HepG2 (cell line): ENCODE data around the gene TRMT1. TPM values are rescaled to one million over a fixed set of nuclear protein-coding genes. Genes with fewer than 3 reads are reported as not detected.

ENCODE experiments used
- CHCHD3 ChIP-seq: sonication (generic); formaldehyde crosslinking; IDR thresholded peaks from 2 replicates; pipeline ENCODE4 v1.8.0; 2022; ENCODE audit warnings: mild to moderate bottlenecking, missing genetic modification reagents, moderate library complexity
- CHD4 ChIP-seq: fragments of 200-600 bp; sonication (generic); IDR thresholded peaks from 2 replicates; pipeline ENCODE4 v1.7.0; 2017; ENCODE audit warnings: mild to moderate bottlenecking, low read length, borderline replicate concordance
- FOXC1 ChIP-seq: sonication (generic); formaldehyde crosslinking; IDR thresholded peaks from 2 replicates; pipeline ENCODE4 v1.8.0; 2022; ENCODE audit warnings: mild to moderate bottlenecking, missing genetic modification reagents, borderline replicate concordance
- GZF1 ChIP-seq: sonication (generic); formaldehyde crosslinking; IDR thresholded peaks from 2 replicates; pipeline ENCODE4 v1.5.1; 2020; ENCODE audit warnings: mild to moderate bottlenecking, missing genetic modification reagents
- HMG20A ChIP-seq: IDR thresholded peaks from 2 replicates; pipeline ENCODE4 v1.6.1; 2016; ENCODE audit warnings: borderline replicate concordance
- HOXA5 ChIP-seq: sonication (generic); formaldehyde crosslinking; IDR thresholded peaks from 2 replicates; pipeline ENCODE4 v1.4.0; 2020; ENCODE audit warnings: missing genetic modification reagents
- HOXA9 ChIP-seq: sonication (generic); formaldehyde crosslinking; IDR thresholded peaks from 2 replicates; pipeline ENCODE4 v1.8.1; 2022; ENCODE audit warnings: missing genetic modification reagents, mild to moderate bottlenecking, moderate library complexity, borderline replicate concordance
- HOXD1 ChIP-seq: sonication (generic); formaldehyde crosslinking; IDR thresholded peaks from 2 replicates; pipeline ENCODE4 v1.5.0; 2020; ENCODE audit warnings: missing genetic modification reagents
- KDM3A ChIP-seq: IDR thresholded peaks from 2 replicates; pipeline ENCODE4 v1.6.1; 2018; ENCODE audit warnings: low read depth, missing compliant biosample characterization
- MAFF ChIP-seq: IDR thresholded peaks from 2 replicates; pipeline ENCODE4 v1.6.1; 2011; ENCODE audit warnings: low read depth, low read length, improper control_type of control experiment
- MTF2 ChIP-seq: sonication (generic); formaldehyde crosslinking; IDR thresholded peaks from 2 replicates; pipeline ENCODE4 v1.5.0; 2020; ENCODE audit warnings: missing genetic modification reagents, borderline replicate concordance
- NFATC3 ChIP-seq: sonication (generic); formaldehyde crosslinking; IDR thresholded peaks from 2 replicates; pipeline ENCODE4 v1.5.1; 2020; ENCODE audit warnings: mild to moderate bottlenecking, missing genetic modification reagents
- NONO ChIP-seq, 2 experiments: fragments of 450-650 bp in 1 of 2; sonication (generic) in 1 of 2; formaldehyde crosslinking in 1 of 2; IDR thresholded peaks in 1 of 2; conservative IDR thresholded peaks in 1 of 2; 2 replicates each; pipeline versions ENCODE4 v1.6.1 to v1.8.0; 2017 to 2022; ENCODE audit warnings: mild to moderate bottlenecking in 1 of 2, missing genetic modification reagents in 1 of 2, moderate library complexity in 1 of 2
- NPAS2 ChIP-seq: sonication (generic); formaldehyde crosslinking; IDR thresholded peaks from 2 replicates; pipeline ENCODE4 v1.8.0; 2022; ENCODE audit warnings: mild to moderate bottlenecking, missing genetic modification reagents, borderline replicate concordance
- PLSCR1 ChIP-seq: sonication (generic); formaldehyde crosslinking; IDR thresholded peaks from 2 replicates; pipeline ENCODE4 v1.5.0; 2020; ENCODE audit warnings: missing genetic modification reagents, mild to moderate bottlenecking, borderline replicate concordance
- PPARG ChIP-seq: conservative IDR thresholded peaks from 2 replicates; pipeline ENCODE4 v1.6.1; 2016; ENCODE audit warnings: missing biosample characterization, missing genetic modification reagents
- RBAK ChIP-seq: sonication (generic); formaldehyde crosslinking; IDR thresholded peaks from 2 replicates; pipeline ENCODE4 v1.5.1; 2020; ENCODE audit warnings: mild to moderate bottlenecking, missing genetic modification reagents
- REL ChIP-seq: sonication (generic); formaldehyde crosslinking; conservative IDR thresholded peaks from 2 replicates; pipeline ENCODE4 v1.8.0; 2022; ENCODE audit warnings: mild to moderate bottlenecking, missing genetic modification reagents, moderate library complexity
- SMAD9 ChIP-seq: sonication (generic); formaldehyde crosslinking; IDR thresholded peaks from 2 replicates; pipeline ENCODE4 v1.5.1; 2020; ENCODE audit warnings: mild to moderate bottlenecking, missing genetic modification reagents
- SSRP1 ChIP-seq: IDR thresholded peaks from 2 replicates; pipeline ENCODE4 v1.6.1; 2016; ENCODE audit warnings: control low read depth
- STAG1 ChIP-seq: sonication (generic); formaldehyde crosslinking; IDR thresholded peaks from 2 replicates; pipeline ENCODE4 v1.4.0; 2020; ENCODE audit warnings: missing genetic modification reagents
- ZBTB3 ChIP-seq: sonication (generic); formaldehyde crosslinking; IDR thresholded peaks from 2 replicates; pipeline ENCODE4 v1.4.0; 2020; ENCODE audit warnings: low read depth, mild to moderate bottlenecking, moderate library complexity, missing genetic modification reagents, borderline replicate concordance
- ZMYM2 ChIP-seq: sonication (generic); formaldehyde crosslinking; IDR thresholded peaks from 2 replicates; pipeline ENCODE4 v1.8.0; 2022; ENCODE audit warnings: mild to moderate bottlenecking, missing genetic modification reagents
- ZNF225 ChIP-seq: sonication (generic); formaldehyde crosslinking; IDR thresholded peaks from 2 replicates; pipeline ENCODE4 v1.4.0; 2020; ENCODE audit warnings: mild to moderate bottlenecking, missing genetic modification reagents
- ZNF230 ChIP-seq: sonication (generic); formaldehyde crosslinking; IDR thresholded peaks from 2 replicates; pipeline ENCODE4 v1.4.0; 2020; ENCODE audit warnings: mild to moderate bottlenecking, missing genetic modification reagents
- ZNF362 ChIP-seq: sonication (generic); formaldehyde crosslinking; IDR thresholded peaks from 2 replicates; pipeline ENCODE4 v1.4.0; 2020; ENCODE audit warnings: missing genetic modification reagents, mild to moderate bottlenecking, borderline replicate concordance
- ZNF382 ChIP-seq: sonication (generic); formaldehyde crosslinking; IDR thresholded peaks from 2 replicates; pipeline ENCODE4 v1.5.0; 2020; ENCODE audit warnings: missing genetic modification reagents, mild to moderate bottlenecking, borderline replicate concordance
- ZNF546 ChIP-seq: sonication (generic); formaldehyde crosslinking; conservative IDR thresholded peaks from 2 replicates; pipeline ENCODE4 v1.8.1; 2023; ENCODE audit warnings: mild to moderate bottlenecking, missing genetic modification reagents
- ZNF556 ChIP-seq: sonication (generic); formaldehyde crosslinking; IDR thresholded peaks from 2 replicates; pipeline ENCODE4 v1.4.0; 2020; ENCODE audit warnings: mild to moderate bottlenecking, missing genetic modification reagents, borderline replicate concordance
- ZNF563 ChIP-seq: sonication (generic); formaldehyde crosslinking; IDR thresholded peaks from 2 replicates; pipeline ENCODE4 v1.8.0; 2022; ENCODE audit warnings: mild to moderate bottlenecking, moderate library complexity, missing genetic modification reagents
- ZNF577 ChIP-seq: sonication (generic); formaldehyde crosslinking; IDR thresholded peaks from 2 replicates; pipeline ENCODE4 v1.4.0; 2020; ENCODE audit warnings: mild to moderate bottlenecking, low read depth, missing genetic modification reagents, borderline replicate concordance
- ZSCAN31 ChIP-seq: sonication (generic); formaldehyde crosslinking; IDR thresholded peaks from 2 replicates; pipeline ENCODE4 v1.5.0; 2020; ENCODE audit warnings: low read depth, mild to moderate bottlenecking, missing genetic modification reagents
- polyA plus RNA-seq, 8 experiments: library from polyadenylated mRNA; depleted of rRNA in 3 of 8; stranded (reverse) in 7 of 8; unstranded in 1 of 8; fragments of >200 nt; fragmentation: Illumina TruSeq in 4 of 8; extraction: Trizol in 4 of 8; gene quantifications; 2 replicates each; pipeline versions ENCODE4 v1.2.1 to v1.2.3, GENCODE V29; 2011 to 2016; ENCODE audit warnings: low read depth in 4 of 8, missing spikeins in 1 of 8, mixed read lengths in 1 of 8; ENCODE audit not compliant: insufficient read depth in 1 of 8
- total RNA-seq, 5 experiments: library from RNA; depleted of rRNA; stranded (reverse); fragments of >200 nt; fragmentation: Illumina TruSeq; extraction: Trizol; gene quantifications; 2 replicates each; pipeline ENCODE4 v1.2.3, GENCODE V29; 2016; ENCODE audit warnings: low read depth in 1 of 5

Gene TRMT1
- total and polyA plus RNA-seq, 2 of the 13 experiments (the other 11 are each of a cell fraction or from before 2014, with no cell fraction given) = 35.5 to 44.1 TPM

DNA sequence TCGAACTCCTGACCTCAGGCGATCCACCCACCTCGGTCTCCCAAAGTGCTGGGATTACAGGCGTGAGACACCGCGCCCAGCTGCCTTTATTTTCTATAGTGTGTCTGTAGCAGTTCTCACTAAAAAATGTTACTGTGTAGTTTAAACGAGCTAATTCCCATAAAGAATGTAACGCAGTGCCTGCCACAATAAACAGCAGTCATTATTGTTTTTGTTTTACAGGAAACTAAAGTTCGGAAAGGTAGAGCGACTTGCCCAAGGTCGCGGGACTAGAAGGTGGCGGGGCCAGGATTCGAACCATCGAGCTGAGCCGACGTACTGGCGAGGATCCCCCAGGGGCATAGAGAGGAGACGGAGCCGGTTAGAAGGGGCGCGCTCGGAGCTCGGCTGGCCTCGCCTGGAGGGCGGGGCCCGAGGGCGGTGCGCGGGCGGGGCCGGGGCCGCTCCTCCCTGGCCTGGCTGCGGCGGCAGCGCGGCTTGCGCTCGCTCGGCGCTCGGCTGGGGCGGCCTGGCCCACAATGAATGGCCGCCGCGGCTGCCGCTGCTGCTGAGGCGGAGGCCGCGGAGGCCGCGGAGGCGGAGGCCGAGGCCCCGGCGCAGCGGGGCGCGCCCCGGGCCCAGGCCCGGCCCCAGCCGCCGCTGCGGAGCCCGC lies 1.4 kb upstream of the TRMT1 start, which contains the start of gene NACC1 (continued):
- TF ChIP-seq PLSCR1 (CRISPR knock-in tag) = no peak
- no peak for TF ChIP-seq HMG20A (CRISPR knock-in tag)
- no peak for TF ChIP-seq MTF2 (CRISPR knock-in tag)
- no peak for TF ChIP-seq ZNF577 (CRISPR knock-in tag)
- no peak for TF ChIP-seq GZF1 (CRISPR knock-in tag)
- no peak for TF ChIP-seq REL (CRISPR knock-in tag)
- TF ChIP-seq ZNF225 (CRISPR knock-in tag) = no peak
- no peak for TF ChIP-seq HOXA5 (CRISPR knock-in tag)
- no peak for TF ChIP-seq HOXD1 (CRISPR knock-in tag)
- peak; percentile 83 for TF ChIP-seq ZMYM2 (CRISPR knock-in tag)
- no peak for TF ChIP-seq ZSCAN31
- no peak for TF ChIP-seq KDM3A (CRISPR knock-in tag)
- no peak for TF ChIP-seq STAG1
- no peak for TF ChIP-seq ZBTB3 (CRISPR knock-in tag)
- TF ChIP-seq NFATC3 (CRISPR knock-in tag) = no peak
- no peak for TF ChIP-seq NONO (IDR thresholded peaks at IDR 0.05)
- 0 out of 2 replicates have a peak, but pooled peaks have one; percentile 25 for TF ChIP-seq NONO (CRISPR knock-in tag; conservative IDR thresholded peaks at IDR 0.05)
- no peak for TF ChIP-seq ZNF362 (CRISPR knock-in tag)
- TF ChIP-seq SMAD9 = no peak
- TF ChIP-seq FOXC1 = no peak
- TF ChIP-seq ZNF382 (CRISPR knock-in tag) = no peak
- TF ChIP-seq SSRP1 (CRISPR knock-in tag) = no peak
- no peak for TF ChIP-seq ZNF556 (CRISPR knock-in tag)
- no peak for TF ChIP-seq ZNF230
- no peak; the same call in 1 of the 2 replicates for TF ChIP-seq CHD4
- TF ChIP-seq RBAK (CRISPR knock-in tag) = no peak
- TF ChIP-seq ZNF546 (CRISPR knock-in tag) = no peak
- no peak for TF ChIP-seq NPAS2 (CRISPR knock-in tag)
- no peak for TF ChIP-seq PPARG
- no peak for TF ChIP-seq HOXA9 (CRISPR knock-in tag)
- no peak for TF ChIP-seq CHCHD3
- no peak for TF ChIP-seq MAFF
- no peak for TF ChIP-seq ZNF563
